GM21381 (cell line): ENCODE results near the gene LSM14A.

ENCODE experiments used
- ATAC-seq: cut with Tn5 transposase; IDR thresholded peaks from one replicate; pipeline ENCODE4 v1.9.1; 2021; ENCODE audit warnings: mild to moderate bottlenecking, moderate library complexity; ENCODE audit not compliant: unreplicated experiment

The LSM14A gene

DNA sequence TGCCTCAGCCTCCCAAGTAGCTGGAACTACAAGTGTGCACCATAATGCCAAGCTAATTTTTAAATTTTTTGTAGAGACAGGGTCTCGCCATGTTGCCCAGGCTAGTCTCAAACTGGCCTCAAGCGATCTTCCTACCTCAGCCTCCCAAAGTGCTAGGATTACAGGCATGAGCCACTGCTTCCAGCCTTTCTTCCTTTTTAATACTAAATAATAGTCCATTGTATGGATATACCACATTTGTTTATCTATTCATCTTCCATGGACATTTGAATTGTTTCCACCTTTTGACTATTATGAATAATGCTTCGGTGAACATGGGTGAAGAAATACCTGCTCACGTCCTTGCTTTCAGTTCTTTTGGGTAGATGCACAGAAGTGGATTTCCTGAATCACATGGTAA lies 106.5 kb downstream of the LSM14A start:
- no peak for ATAC-seq
